Trophoblast cell (in vitro differentiated cells and primary cell): ENCODE data around the gene SCGB1A1.
A peak's percentile ranks its signal among the peaks of the same experiment; 100 is the strongest.

Source experiments
- DNase-seq, 2 donors: peaks; one replicate each; pipeline ENCODE4 v3.0.0-alpha.2; 2016
- H2AFZ ChIP-seq: 2 replicates; pipeline ENCODE4 v1.6.1; 2013; ENCODE audit warnings: low read length, moderate library complexity, mild to moderate bottlenecking; ENCODE audit not compliant: insufficient read depth, poor library complexity
- H2AK5ac ChIP-seq: 2 replicates; pipeline ENCODE4 v1.6.1; 2013; ENCODE audit warnings: mild to moderate bottlenecking, low read length
- H2BK120ac ChIP-seq: 2 replicates; pipeline ENCODE4 v1.6.1; 2013; ENCODE audit warnings: low read length, mild to moderate bottlenecking, moderate library complexity; ENCODE audit not compliant: insufficient read depth, poor library complexity
- H2BK12ac ChIP-seq: 2 replicates; pipeline ENCODE4 v1.6.1; 2013; ENCODE audit warnings: mild to moderate bottlenecking, low read length, moderate library complexity
- H2BK5ac ChIP-seq: 2 replicates; pipeline ENCODE4 v1.6.1; 2013; ENCODE audit warnings: low read length, low read depth, moderate library complexity, mild to moderate bottlenecking; ENCODE audit not compliant: poor library complexity
- H3K14ac ChIP-seq: 2 replicates; pipeline ENCODE4 v1.6.1; 2013; ENCODE audit warnings: mild to moderate bottlenecking, low read length
- H3K18ac ChIP-seq: 2 replicates; pipeline ENCODE4 v1.6.1; 2013; ENCODE audit warnings: mild to moderate bottlenecking, low read length
- H3K23ac ChIP-seq: 2 replicates; pipeline ENCODE4 v1.6.1; 2013; ENCODE audit warnings: low read length
- H3K27ac ChIP-seq: 2 replicates; pipeline ENCODE4 v1.5.1; 2013; ENCODE audit warnings: low read depth, mild to moderate bottlenecking, inconsistent platforms, low read length, moderate library complexity
- H3K27me3 ChIP-seq: 2 replicates; pipeline ENCODE4 v1.6.1; 2013; ENCODE audit warnings: inconsistent platforms, mild to moderate bottlenecking, low read length, moderate library complexity; ENCODE audit not compliant: insufficient read depth
- H3K36me3 ChIP-seq, 2 experiments: 1 replicate in 1 of 2; 2 replicates in 1 of 2; pipeline ENCODE4 v1.6.1; 2013; ENCODE audit warnings: low read length in 2 of 2, mild to moderate bottlenecking in 2 of 2, moderate library complexity in 1 of 2; ENCODE audit not compliant: insufficient read depth in 2 of 2, control insufficient read depth in 1 of 2
- H3K4ac ChIP-seq: 2 replicates; pipeline ENCODE4 v1.6.1; 2013; ENCODE audit warnings: low read depth, mild to moderate bottlenecking, low read length, moderate library complexity
- H3K4me1 ChIP-seq, 2 experiments: 1 replicate in 1 of 2; 2 replicates in 1 of 2; pipeline ENCODE4 v1.6.1; 2013; ENCODE audit warnings: low read length in 2 of 2, mild to moderate bottlenecking in 2 of 2, moderate library complexity in 1 of 2; ENCODE audit not compliant: insufficient read depth in 2 of 2, control insufficient read depth in 1 of 2
- H3K4me2 ChIP-seq: 2 replicates; pipeline ENCODE4 v1.6.1; 2013; ENCODE audit warnings: inconsistent platforms, mild to moderate bottlenecking, low read length, moderate library complexity
- H3K4me3 ChIP-seq: 2 replicates; pipeline ENCODE4 v1.5.1; 2013; ENCODE audit warnings: mild to moderate bottlenecking, low read depth, low read length, inconsistent platforms
- H3K79me1 ChIP-seq: one replicate; pipeline ENCODE4 v1.6.1; 2013; ENCODE audit warnings: low read length
- H3K79me2 ChIP-seq: 2 replicates; pipeline ENCODE4 v1.6.1; 2013; ENCODE audit warnings: low read length, mild to moderate bottlenecking; ENCODE audit not compliant: control insufficient read depth, insufficient read depth, poor library complexity
- H3K9ac ChIP-seq: 2 replicates; pipeline ENCODE4 v1.6.1; 2013; ENCODE audit warnings: mild to moderate bottlenecking, low read length
- H3K9me3 ChIP-seq: 2 replicates; pipeline ENCODE4 v1.6.1; 2013; ENCODE audit warnings: low read depth, mild to moderate bottlenecking, control low read depth, inconsistent platforms, low read length; ENCODE audit not compliant: insufficient read depth
- H4K12ac ChIP-seq: 2 replicates; pipeline ENCODE4 v1.6.1; 2013; ENCODE audit warnings: low read depth, mild to moderate bottlenecking, low read length, moderate library complexity
- H4K8ac ChIP-seq: 2 replicates; pipeline ENCODE4 v1.6.1; 2013; ENCODE audit warnings: low read depth, mild to moderate bottlenecking, low read length, moderate library complexity
- H4K91ac ChIP-seq: one replicate; pipeline ENCODE4 v1.6.1; 2013; ENCODE audit warnings: low read depth, mild to moderate bottlenecking, low read length, moderate library complexity
- WGBS: extraction: QIAGEN DNeasy Blood & Tissue Kit; methylation state at CpG from one replicate; pipeline ENCODE4 v1.1.7; 2013; ENCODE audit warnings: missing lambda C conversion rate; ENCODE audit not compliant: insufficient read length, insufficient coverage; ENCODE audit errors: extremely low coverage; 5-methylcytosine and 5-hydroxymethylcytosine counted together

SCGB1A1 gene

GRCh38 chr11:62420882-62421281 lies 2.0 kb downstream of the SCGB1A1 start:
- Histone ChIP-seq H3K9me3 (no peaks in the 10 kb centered on the region), H2AFZ (no peak overlapping the region), H3K4me1 (peaks cover 11 to 13% of the 10 kb centered on the region in 2 experiments), H4K91ac (no peak overlapping the region), H2BK120ac (no peak overlapping the region), H3K79me1 (peaks cover 14% of the 10 kb centered on the region), H2BK5ac (no peak overlapping the region), H3K4me3 (no peak overlapping the region), H2BK12ac (peak overlapping the region; percentile 1), H3K4ac (no peak overlapping the region), H3K36me3 (no peaks in the 10 kb centered on the region), H3K9ac (no peak overlapping the region), H2AK5ac (no peak overlapping the region), H3K79me2 (no peaks in the 10 kb centered on the region), H3K4me2 (no peak overlapping the region), H3K23ac (no peak overlapping the region), H3K14ac (no peak overlapping the region), H4K12ac (no peak overlapping the region), H3K18ac (no peak overlapping the region), H3K27me3 (no peaks in the 10 kb centered on the region), H4K8ac (no peak overlapping the region), H3K27ac (no peak overlapping the region)
- no CpG with 5 or more reads among the region's 3 CpGs for WGBS
- DNase-seq: no peak

GRCh38 chr11:62421996-62422395 lies 3.2 kb downstream of the SCGB1A1 start:
- peaks cover 12 to 13% of the 10 kb centered on the region in 2 experiments for H3K4me1 ChIP-seq
- no CpG with 5 or more reads among the region's 7 CpGs for WGBS

GRCh38 chr11:62423012-62423411 lies 4.2 kb downstream of the SCGB1A1 start:
- no peak overlapping the region for H3K4ac ChIP-seq
- H3K27ac ChIP-seq: peak overlapping the region; percentile 3
- WGBS: no CpG with 5 or more reads among the region's 4 CpGs
- no peak for DNase-seq
- peaks cover 29% of the 10 kb centered on the region for H3K79me1 ChIP-seq
- H3K14ac ChIP-seq: peak overlapping the region; percentile 49
- peak overlapping the region; percentile 75 for H2BK12ac ChIP-seq
- H3K23ac ChIP-seq: no peak overlapping the region
- H3K27me3 ChIP-seq: no peaks in the 10 kb centered on the region
- H4K8ac ChIP-seq: no peak overlapping the region
- H2AFZ ChIP-seq: no peak overlapping the region
- H3K18ac ChIP-seq: no peak overlapping the region
- no peaks in the 10 kb centered on the region for H3K9me3 ChIP-seq
- H3K4me2 ChIP-seq: no peak overlapping the region
- peak overlapping the region; percentile 6 for H2BK120ac ChIP-seq
- no peak overlapping the region for H4K12ac ChIP-seq
- H3K9ac ChIP-seq: no peak overlapping the region
- H2BK5ac ChIP-seq: peak overlapping the region; percentile 45
- peak overlapping the region; percentile 70 for H4K91ac ChIP-seq
- no peak overlapping the region for H3K4me3 ChIP-seq
- H2AK5ac ChIP-seq: peak overlapping the region; percentile 73
- H3K4me1 ChIP-seq: peaks cover 21% of the 10 kb centered on the region in 2 experiments
- H3K36me3 ChIP-seq: no peaks in the 10 kb centered on the region
- no peaks in the 10 kb centered on the region for H3K79me2 ChIP-seq

More at GRCh38 chr11:62421996-62422395, 3.2 kb downstream of the SCGB1A1 start:
- Histone ChIP-seq H3K14ac (peak overlapping the region; percentile 28), H3K4me3 (no peak overlapping the region), H3K9me3 (no peaks in the 10 kb centered on the region), H2BK5ac (no peak overlapping the region), H3K18ac (peak overlapping the region; percentile 41), H3K23ac (no peak overlapping the region), H3K4me2 (no peak overlapping the region), H2AK5ac (peak overlapping the region; percentile 81), H3K9ac (no peak overlapping the region), H3K27ac (no peak overlapping the region), H2AFZ (no peak overlapping the region), H4K12ac (no peak overlapping the region), H3K36me3 (no peaks in the 10 kb centered on the region), H2BK12ac (peak overlapping the region; percentile 13), H3K79me1 (peaks cover 22% of the 10 kb centered on the region), H3K79me2 (no peaks in the 10 kb centered on the region), H3K27me3 (no peaks in the 10 kb centered on the region), H3K4ac (no peak overlapping the region), H2BK120ac (no peak overlapping the region), H4K8ac (no peak overlapping the region), H4K91ac (peak overlapping the region; percentile 57)
- no peak for DNase-seq

- no CpG with 5 or more reads among the region's 6 CpGs for WGBS
- Histone ChIP-seq H3K9ac (no peak overlapping the region), H3K4ac (no peak overlapping the region), H4K12ac (no peak overlapping the region), H3K9me3 (no peaks in the 10 kb centered on the region), H2BK5ac (peak overlapping the region; percentile 80), H3K18ac (no peak overlapping the region), H3K27me3 (no peaks in the 10 kb centered on the region), H3K4me3 (no peak overlapping the region), H2BK120ac (peak overlapping the region; percentile 79), H3K36me3 (no peaks in the 10 kb centered on the region), H2AK5ac (no peak overlapping the region), H3K79me2 (peaks cover 3% of the 10 kb centered on the region), H2BK12ac (peak overlapping the region; percentile 26), H4K8ac (no peak overlapping the region), H3K23ac (no peak overlapping the region), H3K27ac (peak overlapping the region; percentile 98), H3K79me1 (peaks cover 53% of the 10 kb centered on the region), H4K91ac (peak overlapping the region; percentile 97), H3K4me1 (peaks cover 29 to 30% of the 10 kb centered on the region in 2 experiments), H3K4me2 (peak overlapping the region; percentile 18), H2AFZ (no peak overlapping the region), H3K14ac (peak overlapping the region; percentile 19)
- peak; percentile 37 to 52 for DNase-seq
These were observed 8.9 kb downstream of the SCGB1A1 start for GRCh38 chr11:62427630-62428233.
